ENCODE measurements around the gene EPHA4.
"Not testable (repeated sequence)": the region's sequence is repeated elsewhere in the genome, so short reads cannot be mapped to it uniquely, and the experiment has no call there.

EPHA4 gene

GRCh38 chr2:221532641-221533040, 39.5 kb downstream of the EPHA4 start:
- DNase-seq: no peak

- no peak for DNase-seq
Observed at GRCh38 chr2:221530653-221531037, 41.5 kb downstream of the EPHA4 start.

- DNase-seq: no peak
Observed at GRCh38 chr2:221529943-221530652, 42.0 kb downstream of the EPHA4 start.

- no peak for DNase-seq
Observed at GRCh38 chr2:221529177-221529942, 42.7 kb downstream of the EPHA4 start.

- DNase-seq: no peak
Observed at GRCh38 chr2:221527776-221528309, 44.3 kb downstream of the EPHA4 start.

GRCh38 chr2:221524158-221524557, 47.9 kb downstream of the EPHA4 start:
- DNase-seq: no peak

- no peak for DNase-seq
Observed at GRCh38 chr2:221521233-221521845, 50.8 kb downstream of the EPHA4 start.

- DNase-seq: no peak
Observed at GRCh38 chr2:221518935-221519625, 53.0 kb downstream of the EPHA4 start.

GRCh38 chr2:221518201-221518934, 53.7 kb downstream of the EPHA4 start:
- no peak for DNase-seq

GRCh38 chr2:221517696-221518151, 54.4 kb downstream of the EPHA4 start:
- DNase-seq: no peak

- DNase-seq: no peak
Observed at GRCh38 chr2:221517146-221517695, 54.9 kb downstream of the EPHA4 start.

GRCh38 chr2:221515864-221516263, 56.2 kb downstream of the EPHA4 start:
- DNase-seq: no peak

- DNase-seq: no peak
Observed at GRCh38 chr2:221514305-221515040, 57.6 kb downstream of the EPHA4 start.

GRCh38 chr2:221513232-221513631, 58.9 kb downstream of the EPHA4 start:
- DNase-seq: no peak

- DNase-seq: not testable (repeated sequence)
Observed at GRCh38 chr2:221511325-221511724, 60.8 kb downstream of the EPHA4 start.

- no peak for DNase-seq
Observed at GRCh38 chr2:221506469-221506868, 65.6 kb downstream of the EPHA4 start.

GRCh38 chr2:221505605-221506004, 66.5 kb downstream of the EPHA4 start:
- DNase-seq: no peak

- no peak for DNase-seq
Observed at GRCh38 chr2:221504905-221505304, 67.2 kb downstream of the EPHA4 start.

GRCh38 chr2:221503965-221504364, 68.1 kb downstream of the EPHA4 start:
- DNase-seq: no peak

GRCh38 chr2:221502270-221503010, 69.7 kb downstream of the EPHA4 start:
- no peak for DNase-seq
